Panc1 (cell line): Measurements from ENCODE around the gene MB21D2.

ENCODE experiments used
- CTCF ChIP-seq: fragments of 450-650 bp; IDR thresholded peaks from 2 replicates; pipeline ENCODE4 v1.5.1; 2017; ENCODE audit warnings: mild to moderate bottlenecking
- POLR2AphosphoS5 ChIP-seq: IDR thresholded peaks from 2 replicates; pipeline ENCODE4 v1.6.1; 2012; ENCODE audit warnings: mild to moderate bottlenecking, low read depth, low read length, moderate library complexity
- REST ChIP-seq, 2 experiments: IDR thresholded peaks; 2 replicates each; pipeline ENCODE4 v1.6.1; 2011 to 2012; ENCODE audit warnings: low read depth in 2 of 2, control low read depth in 1 of 2, low read length in 1 of 2, mild to moderate bottlenecking in 1 of 2, moderate library complexity in 1 of 2; ENCODE audit not compliant: insufficient read depth in 1 of 2
- SIN3A ChIP-seq: IDR thresholded peaks from 2 replicates; pipeline ENCODE4 v1.6.1; 2012; ENCODE audit warnings: low read depth, mild to moderate bottlenecking, low read length, moderate library complexity, borderline replicate concordance; ENCODE audit not compliant: insufficient read depth
- TCF7L2 ChIP-seq: IDR thresholded peaks from 2 replicates; pipeline ENCODE4 v1.6.1; 2011; ENCODE audit warnings: mild to moderate bottlenecking, low read depth, low read length, inconsistent platforms

- TF ChIP-seq SIN3A (no peak), CTCF (no peak), POLR2AphosphoS5 (no peak), REST (IDR thresholded peaks at IDR 0.05; ENCODE audit: insufficient read depth in 1 of 2, low read depth in 2 of 2, low read length in 1 of 2) (no peak), TCF7L2 (no peak)
Observed at GRCh38 chr3:192844836-192845525, 72.7 kb downstream of the MB21D2 start.
